ENCODE data around the gene HDDC3. TPM values are rescaled to one million over a fixed set of nuclear protein-coding genes. Genes with fewer than 3 reads are reported as not detected.

HDDC3 gene
- total RNA-seq, 2 donors from 2014 or later = 13.5 to 29.6 TPM

GRCh38 chr15:90960298-90961091 is 28.1 kb upstream of the HDDC3 start:
- intact Hi-C loops (cut with DNase I) = no loop called here
- H3K4me1 ChIP-seq = peaks cover 16% of the 10 kb centered on the region
- no peak overlapping the region for H3K4me3 ChIP-seq
- TF ChIP-seq, protein P1, sequence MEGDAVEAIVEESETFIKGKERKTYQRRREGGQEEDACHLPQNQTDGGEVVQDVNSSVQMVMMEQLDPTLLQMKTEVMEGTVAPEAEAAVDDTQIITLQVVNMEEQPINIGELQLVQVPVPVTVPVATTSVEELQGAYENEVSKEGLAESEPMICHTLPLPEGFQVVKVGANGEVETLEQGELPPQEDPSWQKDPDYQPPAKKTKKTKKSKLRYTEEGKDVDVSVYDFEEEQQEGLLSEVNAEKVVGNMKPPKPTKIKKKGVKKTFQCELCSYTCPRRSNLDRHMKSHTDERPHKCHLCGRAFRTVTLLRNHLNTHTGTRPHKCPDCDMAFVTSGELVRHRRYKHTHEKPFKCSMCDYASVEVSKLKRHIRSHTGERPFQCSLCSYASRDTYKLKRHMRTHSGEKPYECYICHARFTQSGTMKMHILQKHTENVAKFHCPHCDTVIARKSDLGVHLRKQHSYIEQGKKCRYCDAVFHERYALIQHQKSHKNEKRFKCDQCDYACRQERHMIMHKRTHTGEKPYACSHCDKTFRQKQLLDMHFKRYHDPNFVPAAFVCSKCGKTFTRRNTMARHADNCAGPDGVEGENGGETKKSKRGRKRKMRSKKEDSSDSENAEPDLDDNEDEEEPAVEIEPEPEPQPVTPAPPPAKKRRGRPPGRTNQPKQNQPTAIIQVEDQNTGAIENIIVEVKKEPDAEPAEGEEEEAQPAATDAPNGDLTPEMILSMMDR (IDR thresholded peaks at IDR 0.05) = no peak
- H3K27me3 ChIP-seq = no peaks in the 10 kb centered on the region
- H3K36me3 ChIP-seq = no peaks in the 10 kb centered on the region
- no peak overlapping the region for H3K9ac ChIP-seq (ENCODE audit: low read depth in 2 of 2, low read length in 2 of 2)
- no peaks in the 10 kb centered on the region for H3K9me3 ChIP-seq
- H3K27ac ChIP-seq = no peak overlapping the region
- DNase-seq = no peak

DNA sequence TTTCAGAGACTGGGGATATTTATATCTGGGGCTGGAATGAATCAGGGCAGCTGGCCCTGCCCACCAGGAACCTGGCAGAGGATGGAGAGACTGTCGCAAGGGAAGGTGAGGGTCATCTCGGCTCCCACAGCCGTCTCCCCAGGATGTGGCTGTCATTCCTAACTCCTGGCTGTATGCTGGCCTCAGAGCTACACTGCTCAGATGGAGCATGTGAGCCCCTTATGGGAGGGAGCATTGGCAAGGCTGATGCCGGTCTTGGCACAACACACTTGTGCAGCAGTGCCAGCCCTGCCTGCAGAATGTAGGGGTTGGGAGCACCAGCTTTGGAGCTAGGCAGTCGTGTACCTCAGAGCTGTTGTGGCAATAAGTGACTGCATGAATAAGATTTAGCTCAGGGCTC is 27.5 kb upstream of the HDDC3 start:
- no peaks in the 10 kb centered on the region for H3K36me3 ChIP-seq
- no peak overlapping the region for H3K27ac ChIP-seq
- H3K9ac ChIP-seq (ENCODE audit: low read depth in 2 of 2, low read length in 2 of 2) = no peak overlapping the region
- H3K4me3 ChIP-seq = no peak overlapping the region
- H3K27me3 ChIP-seq = no peaks in the 10 kb centered on the region
- H3K9me3 ChIP-seq = no peaks in the 10 kb centered on the region
- DNase-seq = no peak
- peaks cover 18% of the 10 kb centered on the region for H3K4me1 ChIP-seq
- intact Hi-C loops (cut with DNase I) = loop anchor here (5.0 to 10.0 kb wide), 2 partner anchors 72 to 315 kb away; no protein-coding TSS in a partner anchor
- TF ChIP-seq, protein P1 (IDR thresholded peaks at IDR 0.05) = no peak

- H3K36me3 ChIP-seq = no peaks in the 10 kb centered on the region
- H3K27me3 ChIP-seq = no peaks in the 10 kb centered on the region
- no peak overlapping the region for H3K27ac ChIP-seq
- H3K9ac ChIP-seq (ENCODE audit: low read depth in 2 of 2, low read length in 2 of 2) = no peak overlapping the region
- no peaks in the 10 kb centered on the region for H3K9me3 ChIP-seq
- TF ChIP-seq, protein P1 (IDR thresholded peaks at IDR 0.05) = no peak
- peaks cover 21% of the 10 kb centered on the region for H3K4me1 ChIP-seq
- H3K4me3 ChIP-seq = no peak overlapping the region
- intact Hi-C loops (cut with DNase I) = loop anchor here (5.0 to 10.0 kb wide), 2 partner anchors 73 to 316 kb away; no protein-coding TSS in a partner anchor
- DNase-seq = no peak
Observed at GRCh38 chr15:90959028-90959595, 26.8 kb upstream of the HDDC3 start.

DNA sequence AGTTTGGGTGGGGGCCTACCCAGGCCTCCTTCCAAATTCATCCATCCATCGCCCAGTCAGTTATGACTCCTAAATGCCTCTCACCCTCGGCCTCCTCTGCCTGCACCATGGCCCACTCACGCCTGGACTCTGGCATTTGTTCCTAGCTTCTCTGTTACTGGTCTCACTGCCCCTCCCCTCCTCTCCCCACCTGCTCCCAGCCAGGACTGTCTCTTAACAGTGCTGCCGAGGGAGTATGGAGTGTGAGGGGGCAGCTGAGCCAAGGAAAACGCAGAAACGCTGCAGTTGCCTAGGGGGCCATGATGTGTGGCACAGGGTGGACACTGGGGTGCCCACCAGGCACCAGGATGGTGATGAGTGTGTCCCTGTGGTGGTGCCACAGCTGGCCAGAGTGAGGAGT is 25.4 kb upstream of the HDDC3 start:
- Histone ChIP-seq H3K4me3 (peak overlapping the region; percentile 85), H3K27ac (no peak overlapping the region), H3K36me3 (no peaks in the 10 kb centered on the region), H3K27me3 (no peaks in the 10 kb centered on the region), H3K9me3 (no peaks in the 10 kb centered on the region), H3K4me1 (peaks cover 21% of the 10 kb centered on the region), H3K9ac (ENCODE audit: low read depth in 2 of 2, low read length in 2 of 2) (peak overlapping the region; percentile 48 to 74)
- DNase-seq = no peak
- TF ChIP-seq, protein P1 (IDR thresholded peaks at IDR 0.05) = no peak
- intact Hi-C loops (cut with DNase I) = loop anchor here (5.0 to 10.0 kb wide), 2 partner anchors 75 to 317 kb away; no protein-coding TSS in a partner anchor

DNA sequence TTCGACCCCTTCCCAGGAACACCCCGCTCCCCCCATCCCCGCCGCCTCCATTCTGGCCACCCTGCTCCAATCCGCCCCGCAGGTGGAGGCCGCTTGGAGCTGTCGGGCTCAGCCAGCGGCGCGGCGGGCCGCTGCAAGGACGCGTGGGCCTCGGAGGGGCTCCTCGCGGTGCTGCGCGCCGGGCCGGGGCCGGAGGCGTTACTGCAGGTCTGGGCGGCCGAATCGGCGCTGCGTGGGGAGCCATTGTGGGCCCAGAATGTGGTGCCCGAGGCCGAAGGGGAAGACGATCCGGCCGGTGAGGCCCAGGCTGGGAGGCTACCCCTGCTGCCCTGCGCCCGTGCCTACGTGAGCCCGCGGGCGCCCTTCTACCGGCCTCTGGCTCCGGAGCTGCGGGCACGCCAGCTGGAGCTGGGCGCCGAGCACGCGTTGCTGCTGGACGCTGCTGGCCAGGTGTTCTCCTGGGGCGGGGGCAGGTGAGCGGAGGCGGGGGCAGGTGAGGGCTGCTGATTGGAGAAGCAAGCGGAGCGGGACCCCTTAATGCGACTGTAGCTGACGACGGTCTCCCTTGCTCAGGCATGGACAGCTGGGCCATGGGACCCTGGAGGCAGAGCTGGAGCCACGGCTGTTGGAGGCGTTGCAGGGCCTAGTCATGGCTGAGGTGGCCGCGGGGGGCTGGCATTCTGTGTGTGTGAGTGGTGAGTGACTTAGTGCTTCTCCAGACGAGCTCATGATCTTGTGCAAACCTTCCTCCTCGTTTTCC is 24.9 kb upstream of the HDDC3 start:
- TF ChIP-seq, protein P1 (IDR thresholded peaks at IDR 0.05) = no peak
- H3K4me1 ChIP-seq = peaks cover 21% of the 10 kb centered on the region
- no peaks in the 10 kb centered on the region for H3K27me3 ChIP-seq
- H3K9ac ChIP-seq (ENCODE audit: low read depth in 2 of 2, low read length in 2 of 2) = peak overlapping the region; percentile 48 to 74
- no peak overlapping the region for H3K27ac ChIP-seq
- H3K9me3 ChIP-seq = no peaks in the 10 kb centered on the region
- intact Hi-C loops (cut with DNase I) = loop anchor here (5.0 to 10.0 kb wide), 2 partner anchors 75 to 318 kb away; no protein-coding TSS in a partner anchor
- H3K36me3 ChIP-seq = no peaks in the 10 kb centered on the region
- H3K4me3 ChIP-seq = peak overlapping the region; percentile 85
- DNase-seq = no peak
